ENCODE results near the gene DIRAS1. TPM values are rescaled to one million over a fixed set of nuclear protein-coding genes. Genes with fewer than 3 reads are reported as not detected.

The DIRAS1 gene
- total RNA-seq (2021; ENCODE audit: unreplicated experiment) (33.7 TPM), Bru-seq, nascent RNA (percentile 60 among the genes with signal in this experiment), BruChase-seq, experiment 1, labeled RNA remaining after a 6-hour chase (percentile 94 among the genes with signal in this experiment), BruChase-seq, experiment 2, labeled RNA remaining after a 2-hour chase (percentile 93 among the genes with signal in this experiment)
- 23.3 and 33.1 TPM in 2 replicates for polyA plus RNA-seq (2012)
- long read RNA-seq, transcript DIRAS1-201 (2 exons, 3,424 nt): major isoform, 6 of 49 reads
- long read RNA-seq, partial matches to known transcripts: 1 of 49 reads
- long read RNA-seq, other reads (novel, unspliced or antisense): 42 of 49 reads

- H3K36me3 ChIP-seq (ENCODE audit: control insufficient read depth in 1 of 2, insufficient read depth in 2 of 2, low read length in 2 of 2): no peaks in the 10 kb centered on the region; a peak in 1 of 4 replicates
- H3K4me3 ChIP-seq (replicated peaks in 1 of 2; ENCODE audit: low read depth in 1 of 2, low read length in 2 of 2): peak within 1 kb of the TSS; percentile 61 to 73
- peak within 1 kb of the TSS; percentile 86 for H3K4me2 ChIP-seq (ENCODE audit: low read length)
- no peaks in the 10 kb centered on the region for H3K27me3 ChIP-seq (ENCODE audit: insufficient read depth, low read length)
- peaks cover 11% of the 10 kb centered on the region; the same call in 1 of the 2 replicates for H3K79me2 ChIP-seq (ENCODE audit: insufficient read depth, low read length)
- H3K4me1 ChIP-seq (ENCODE audit: control insufficient read depth in 1 of 2, insufficient read depth in 2 of 2, low read length in 2 of 2): peaks cover 21 to 41% of the 10 kb centered on the region in 2 experiments
- DNase-seq (ENCODE audit: low read depth, low spot score) (no peak), ATAC-seq (peak; percentile 44)
- RAD21 ChIA-PET (ENCODE audit: low non-redundant PET in 1 of 2, low total read pairs in 2 of 2, uncharacterized antibody in 2 of 2, unreplicated experiment in 2 of 2): no interaction called here
- POLR2A ChIA-PET: no interaction called here
- H3K27ac ChIP-seq (ENCODE audit: low read depth, low read length): peak within 1 kb of the TSS; percentile 57; the same call in 1 of the 2 replicates
- H3K9me3 ChIP-seq (ENCODE audit: control insufficient read depth in 1 of 2, insufficient read depth in 1 of 2, low read depth in 1 of 2, low read length in 2 of 2): peaks cover 0 to 1% of the 10 kb centered on the region in 2 experiments; a peak in 1 of 4 replicates
- peak within 1 kb of the TSS; percentile 72 for H3K9ac ChIP-seq (ENCODE audit: low read length)
- no peaks in the 10 kb centered on the region for H4K20me1 ChIP-seq (ENCODE audit: insufficient read depth)
- intact Hi-C loops (cut with micrococcal nuclease): no loop called here
- no TSS peak for BruUV-seq (replicated peaks)
- CTCF ChIA-PET: no interaction called here
- no peak within 1 kb of the TSS for H2AFZ ChIP-seq (ENCODE audit: low read depth, low read length, poor library complexity, severe bottlenecking)
- no peaks in the 10 kb centered on the region for H3K9me2 ChIP-seq (ENCODE audit: insufficient read depth)
- no peak for TF ChIP-seq RAD21 (IDR thresholded peaks at IDR 0.05; ENCODE audit: low read depth)
- TF ChIP-seq ELF1 (IDR thresholded peaks at IDR 0.05; ENCODE audit: borderline replicate concordance, low read depth): no peak
- no peak for TF ChIP-seq MAX (IDR thresholded peaks at IDR 0.05)
- TF ChIP-seq EGR1 (IDR thresholded peaks at IDR 0.05; ENCODE audit: low read depth): no peak
- 0 out of 2 replicates have a peak, but pooled peaks have one; percentile 17 for TF ChIP-seq ZFX (IDR thresholded peaks at IDR 0.05)
- no peak for TF ChIP-seq ZNF274 (IDR thresholded peaks at IDR 0.05; ENCODE audit: low read depth, low read length)
- TF ChIP-seq POLR2A (IDR thresholded peaks at IDR 0.05; ENCODE audit: borderline replicate concordance, extremely low read depth, insufficient read depth, insufficient read length): no peak
Observed at GRCh38 chr19:2720777-2721569, at the start of gene DIRAS1. DIRAS1 (minus strand) TSS chr19:2721372; CDS start chr19:2717806, 3,566 bp downstream.
